ENCODE data around the gene TIMD4. TPM values are rescaled to one million over a fixed set of nuclear protein-coding genes. Genes with fewer than 3 reads are reported as not detected.
"Not testable (repeated sequence)": the region's sequence is repeated elsewhere in the genome, so short reads cannot be mapped to it uniquely, and the experiment has no call there.

The TIMD4 gene
- total RNA-seq, 6 experiments from 2014 or later = not detected

GRCh38 chr5:156951359-156951758, 11.7 kb downstream of the TIMD4 start:
- Mint-ChIP-seq H3K27ac (no peak overlapping the region), H3K4me1 (ENCODE audit: low read depth) (no peaks in the 10 kb centered on the region), H3K27me3 (ENCODE audit: insufficient read depth) (no peaks in the 10 kb centered on the region), H3K36me3 (ENCODE audit: low read depth) (no peaks in the 10 kb centered on the region), H3K9me3 (peaks cover 51% of the 10 kb centered on the region), H3K4me3 (no peak overlapping the region)
- no peak for TF ChIP-seq CTCF (IDR thresholded peaks at IDR 0.05)
- DNase-seq = no peak

- DNase-seq = no peak
- Mint-ChIP-seq H3K9me3 (peaks cover 58% of the 10 kb centered on the region), H3K27me3 (ENCODE audit: insufficient read depth) (no peaks in the 10 kb centered on the region)
Measured at GRCh38 chr5:156950716-156951115, 12.3 kb downstream of the TIMD4 start.

GRCh38 chr5:156949424-156949823, 13.6 kb downstream of the TIMD4 start:
- H3K9me3 Mint-ChIP-seq = peaks cover 64% of the 10 kb centered on the region
- H3K27me3 Mint-ChIP-seq (ENCODE audit: insufficient read depth) = no peaks in the 10 kb centered on the region
- H3K27ac Mint-ChIP-seq = no peak overlapping the region
- no peaks in the 10 kb centered on the region for H3K4me1 Mint-ChIP-seq (ENCODE audit: low read depth)
- TF ChIP-seq CTCF (IDR thresholded peaks at IDR 0.05) = no peak
- no peak overlapping the region for H3K4me3 Mint-ChIP-seq
- H3K36me3 Mint-ChIP-seq (ENCODE audit: low read depth) = no peaks in the 10 kb centered on the region
- no peak for DNase-seq

More at GRCh38 chr5:156950716-156951115, 12.3 kb downstream of the TIMD4 start:
- Mint-ChIP-seq H3K4me1 (ENCODE audit: low read depth) (no peaks in the 10 kb centered on the region), H3K4me3 (no peak overlapping the region), H3K36me3 (ENCODE audit: low read depth) (no peaks in the 10 kb centered on the region), H3K27ac (no peak overlapping the region)
- TF ChIP-seq CTCF (IDR thresholded peaks at IDR 0.05) = no peak

GRCh38 chr5:156947925-156948324, 15.1 kb downstream of the TIMD4 start:
- Mint-ChIP-seq H3K27ac (no peak overlapping the region), H3K27me3 (ENCODE audit: insufficient read depth) (no peaks in the 10 kb centered on the region)
- DNase-seq = no peak

GRCh38 chr5:156942064-156942463, 21.0 kb downstream of the TIMD4 start:
- Mint-ChIP-seq H3K9me3 (peaks cover 50% of the 10 kb centered on the region), H3K27me3 (ENCODE audit: insufficient read depth) (no peaks in the 10 kb centered on the region), H3K36me3 (ENCODE audit: low read depth) (no peaks in the 10 kb centered on the region; the same call in 1 of the 2 replicates), H3K27ac (no peak overlapping the region), H3K4me1 (ENCODE audit: low read depth) (no peaks in the 10 kb centered on the region), H3K4me3 (no peak overlapping the region)
- DNase-seq = no peak
- TF ChIP-seq CTCF (IDR thresholded peaks at IDR 0.05) = no peak

More at GRCh38 chr5:156947925-156948324, 15.1 kb downstream of the TIMD4 start:
- Mint-ChIP-seq H3K36me3 (ENCODE audit: low read depth) (no peaks in the 10 kb centered on the region), H3K4me1 (ENCODE audit: low read depth) (no peaks in the 10 kb centered on the region), H3K4me3 (no peak overlapping the region), H3K9me3 (peaks cover 69% of the 10 kb centered on the region)
- TF ChIP-seq CTCF (IDR thresholded peaks at IDR 0.05) = no peak

- H3K9me3 Mint-ChIP-seq = peaks cover 41% of the 10 kb centered on the region
- H3K4me3 Mint-ChIP-seq; H3K27me3 Mint-ChIP-seq (ENCODE audit: insufficient read depth); H3K27ac Mint-ChIP-seq; DNase-seq; H3K36me3 Mint-ChIP-seq (ENCODE audit: low read depth); H3K4me1 Mint-ChIP-seq (ENCODE audit: low read depth): not testable (repeated sequence)
Measured at GRCh38 chr5:156940462-156940861, 22.6 kb downstream of the TIMD4 start.
